Heart right ventricle (tissue), 16 donors: ENCODE results near the gene ATAD1. TPM values are rescaled to one million over a fixed set of nuclear protein-coding genes. Genes with fewer than 3 reads are reported as not detected.

Source experiments
- ATAC-seq, 8 donors: fragments of 200-7000 bp; cut with Tn5 transposase; one replicate each; pipeline ENCODE4 v1.9.1; 2020; ENCODE audit warnings: mild to moderate bottlenecking in 8 of 8, moderate library complexity in 8 of 8, moderate number of reproducible peaks in 1 of 8
- DNase-seq, 2 donors: peaks; one replicate each; pipeline ENCODE4 v3.0.0-alpha.2; 2020
- H3K27ac ChIP-seq, 10 donors: fragments of 200-600 bp; sonication (generic) in 2 of 10; one replicate each; pipeline versions ENCODE4 v1.5.0 to v1.8.0; 2020 to 2022; ENCODE audit warnings: mild to moderate bottlenecking in 3 of 10
- H3K27me3 ChIP-seq, 7 donors: fragments of 200-600 bp; one replicate each; pipeline ENCODE4 v1.8.0; 2021 to 2022; ENCODE audit warnings: mild to moderate bottlenecking in 2 of 7
- H3K36me3 ChIP-seq, 9 donors: fragments of 200-600 bp; sonication (generic) in 1 of 9; one replicate each; pipeline versions ENCODE4 v1.5.0 to v1.8.0; 2020 to 2022; ENCODE audit warnings: mild to moderate bottlenecking in 2 of 9
- H3K4me1 ChIP-seq, 9 donors: fragments of 200-600 bp; sonication (generic) in 1 of 9; one replicate each; pipeline versions ENCODE4 v1.5.0 to v1.8.0; 2020 to 2022; ENCODE audit warnings: mild to moderate bottlenecking in 4 of 9
- H3K4me3 ChIP-seq, 10 donors: fragments of 200-600 bp; sonication (generic) in 2 of 10; one replicate each; pipeline versions ENCODE4 v1.5.0 to v1.8.0; 2020 to 2022; ENCODE audit warnings: mild to moderate bottlenecking in 7 of 10, moderate library complexity in 2 of 10
- H3K9me3 ChIP-seq, 11 donors: fragments of 200-600 bp in 10 of 11; sonication (generic) in 2 of 11; one replicate each; pipeline versions ENCODE4 v1.5.0 to v1.8.0; 2013 to 2022; ENCODE audit warnings: mild to moderate bottlenecking in 2 of 11, control low read depth in 1 of 11, moderate library complexity in 1 of 11
- whole genome bisulfite sequencing, 2 donors: extraction: QIAGEN DNeasy Blood & Tissue Kit; methylation state at CpG; one replicate each; pipeline ENCODE4 v1.1.7; 2013; ENCODE audit warnings: inconsistent platforms in 1 of 2; 5-methylcytosine and 5-hydroxymethylcytosine counted together
- intact Hi-C, 10 donors: fragments of 100-400 bp; cut with DNase I; formaldehyde crosslinking; loops; one replicate each; pipeline versions ENCODE4 v1.11.1 to v1.14.2; 2022
- polyA plus RNA-seq, 2 donors: library from polyadenylated mRNA; stranded (reverse); fragments of 200-250 nt; gene quantifications; one replicate each; pipeline ENCODE4 v1.2.3, GENCODE V29; 2013
- total RNA-seq, 10 donors: library from RNA; stranded (reverse); fragmentation: NEBNext Ultra II Directional in 3 of 10; extraction: Animal tissue kit (Norgen Biotek cat#: 25700) in 3 of 10; gene quantifications; one replicate each; pipeline versions ENCODE4 v1.2.1 to v1.2.4, GENCODE V29; 2021 to 2023
- TF ChIP-seq, protein P1 (sequence below), 9 donors: fragments of 200-600 bp; sonication (generic) in 2 of 9; IDR thresholded peaks; one replicate each; pipeline versions ENCODE4 v1.5.0 to v1.8.0; 2021 to 2022; ENCODE audit warnings: antibody characterized with exemption in 9 of 9, mild to moderate bottlenecking in 5 of 9, moderate library complexity in 1 of 9
- donor health status: Arrhythmogenic right ventricular cardiomyopathy.
- donor health status: ischemic (EF 13 %, LVEDD 7.1; RV severe dilation, severe dysfunction).
- donor health status: healthy with polysubstance abuse.
- donor health status: DM: no; HTN: yes; CAD: no.
- donor health status: DM: no; HTN: no; CAD: no.
- donor health status: ischemic (EF 25% LVEDD 6.9; RV normal size, moderate dysfunction).
- donor health status: ischemic (EF 25% LVEDD 5.7; RV mildly dilated, moderate dysfunction).
- donor health status: healthy.
- donor health status: DM: yes; HTN: yes; CAD: no.
- donor health status: Ischemic cardiomyopathy.
- donor health status: ischemic (EF 35%, LVEDD 5.7; RV mildly dilated, moderate dysfunction).
- donor health status: nonischemic (EF 11% LVEDD 7.7; RV severe dilation, severe dysfunction).
- donor health status: DM: yes; HTN: yes; CAD: no.
- donor health status: PGD.
- donor health status: ischemic (EF 29% LVEDD 5.4; RV normal size, mild dysfunction).
- donor health status: nonischemic (EF 23%, LVEDD 6.1; RV moderate dilation, normal function).

ATAD1 gene
- total and polyA plus RNA-seq, 12 donors = 18.4 to 147 (median 97.8) TPM

DNA sequence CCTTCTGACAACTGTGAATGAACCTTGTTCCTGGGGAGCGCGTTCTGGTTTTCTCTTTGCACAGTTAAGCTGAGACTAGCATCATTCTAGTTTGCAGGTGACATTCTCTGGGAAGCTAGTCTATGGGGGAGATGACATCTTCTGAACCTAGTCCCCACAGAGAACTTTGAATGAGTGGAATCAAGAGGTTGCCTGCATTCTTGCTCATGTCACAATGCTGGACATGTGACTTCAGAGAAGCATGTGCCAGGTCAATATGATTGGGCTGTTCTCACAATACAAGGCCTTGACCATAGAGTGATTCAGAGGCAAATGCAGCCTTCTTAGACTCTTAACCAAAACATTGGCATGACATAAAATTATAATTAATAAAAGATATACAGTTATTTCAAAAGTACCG, 23.2 kb upstream of the ATAD1 start:
- intact Hi-C loops = no loop called here
- Histone ChIP-seq H3K27ac (no peak overlapping the region), H3K4me3 (no peak overlapping the region), H3K36me3 (no peaks in the 10 kb centered on the region), H3K27me3 (no peaks in the 10 kb centered on the region), H3K4me1 (peaks cover 0 to 4% (median 0%) of the 10 kb centered on the region in 9 donors), H3K9me3 (no peaks in the 10 kb centered on the region)
- TF ChIP-seq, protein P1, sequence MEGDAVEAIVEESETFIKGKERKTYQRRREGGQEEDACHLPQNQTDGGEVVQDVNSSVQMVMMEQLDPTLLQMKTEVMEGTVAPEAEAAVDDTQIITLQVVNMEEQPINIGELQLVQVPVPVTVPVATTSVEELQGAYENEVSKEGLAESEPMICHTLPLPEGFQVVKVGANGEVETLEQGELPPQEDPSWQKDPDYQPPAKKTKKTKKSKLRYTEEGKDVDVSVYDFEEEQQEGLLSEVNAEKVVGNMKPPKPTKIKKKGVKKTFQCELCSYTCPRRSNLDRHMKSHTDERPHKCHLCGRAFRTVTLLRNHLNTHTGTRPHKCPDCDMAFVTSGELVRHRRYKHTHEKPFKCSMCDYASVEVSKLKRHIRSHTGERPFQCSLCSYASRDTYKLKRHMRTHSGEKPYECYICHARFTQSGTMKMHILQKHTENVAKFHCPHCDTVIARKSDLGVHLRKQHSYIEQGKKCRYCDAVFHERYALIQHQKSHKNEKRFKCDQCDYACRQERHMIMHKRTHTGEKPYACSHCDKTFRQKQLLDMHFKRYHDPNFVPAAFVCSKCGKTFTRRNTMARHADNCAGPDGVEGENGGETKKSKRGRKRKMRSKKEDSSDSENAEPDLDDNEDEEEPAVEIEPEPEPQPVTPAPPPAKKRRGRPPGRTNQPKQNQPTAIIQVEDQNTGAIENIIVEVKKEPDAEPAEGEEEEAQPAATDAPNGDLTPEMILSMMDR (IDR thresholded peaks at IDR 0.05) = no peak
- ATAC-seq = no peak
- no peak for DNase-seq
- 93 to 96% methylated on average over 3 of the region's 3 CpGs for WGBS, 2 donors

DNA sequence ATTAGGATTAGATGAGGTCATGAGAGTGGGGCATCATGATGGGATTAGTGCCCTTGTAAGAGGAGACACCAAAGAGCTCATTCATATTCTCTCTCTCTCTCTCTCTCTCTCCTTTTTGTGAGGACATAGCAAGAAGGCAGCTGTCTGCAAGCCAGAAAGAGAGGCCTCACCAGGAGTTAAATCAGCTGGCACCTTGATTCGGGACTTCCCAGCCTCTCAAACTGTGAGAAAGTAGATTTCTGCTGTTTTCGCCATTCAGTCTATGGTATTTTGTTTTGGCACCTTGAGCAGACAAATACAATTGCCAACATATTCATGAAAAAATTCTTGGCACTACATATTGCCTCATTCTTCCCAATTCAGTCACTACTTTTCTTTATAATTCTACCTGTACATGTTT, 20.6 kb upstream of the ATAD1 start:
- H3K4me1 ChIP-seq = peaks cover 0 to 4% (median 0%) of the 10 kb centered on the region in 9 donors
- WGBS, 2 donors = 86 to 91% methylated on average over 2 of the region's 2 CpGs
- TF ChIP-seq, protein P1 (IDR thresholded peaks at IDR 0.05) = no peak
- ATAC-seq (no peak), DNase-seq (no peak)
- intact Hi-C loops = no loop called here
- no peak overlapping the region for H3K4me3 ChIP-seq
- H3K27ac ChIP-seq = no peak overlapping the region
- no peaks in the 10 kb centered on the region for H3K9me3 ChIP-seq
- no peaks in the 10 kb centered on the region for H3K36me3 ChIP-seq
- no peaks in the 10 kb centered on the region for H3K27me3 ChIP-seq

DNA sequence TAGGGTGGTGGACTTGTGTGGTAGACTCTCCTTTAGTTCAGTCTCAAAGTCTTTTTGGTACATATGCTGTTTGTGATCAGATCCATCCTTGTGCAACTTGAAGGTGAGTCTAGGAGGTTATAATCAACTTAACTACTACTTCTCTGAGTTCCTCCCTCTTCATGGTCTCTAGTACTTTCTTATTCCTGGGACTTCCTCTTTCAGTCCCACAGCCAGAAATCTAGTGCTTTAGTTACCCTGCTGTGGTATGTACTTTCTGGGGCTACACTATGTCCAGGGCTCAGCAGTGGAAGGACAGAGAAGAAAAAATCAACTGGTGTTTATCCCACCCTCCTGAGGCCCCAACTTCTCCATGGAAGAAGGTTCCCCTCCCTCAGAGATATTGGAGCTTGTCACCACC, 19.4 kb upstream of the ATAD1 start:
- Histone ChIP-seq H3K27ac (no peak overlapping the region), H3K4me3 (no peak overlapping the region), H3K36me3 (no peaks in the 10 kb centered on the region), H3K9me3 (no peaks in the 10 kb centered on the region), H3K4me1 (no peaks in the 10 kb centered on the region), H3K27me3 (no peaks in the 10 kb centered on the region)
- TF ChIP-seq, protein P1 (IDR thresholded peaks at IDR 0.05) = no peak
- DNase-seq (no peak), ATAC-seq (peak in 1 of 8 donors; percentile 20)
- intact Hi-C loops = no loop called here

DNA sequence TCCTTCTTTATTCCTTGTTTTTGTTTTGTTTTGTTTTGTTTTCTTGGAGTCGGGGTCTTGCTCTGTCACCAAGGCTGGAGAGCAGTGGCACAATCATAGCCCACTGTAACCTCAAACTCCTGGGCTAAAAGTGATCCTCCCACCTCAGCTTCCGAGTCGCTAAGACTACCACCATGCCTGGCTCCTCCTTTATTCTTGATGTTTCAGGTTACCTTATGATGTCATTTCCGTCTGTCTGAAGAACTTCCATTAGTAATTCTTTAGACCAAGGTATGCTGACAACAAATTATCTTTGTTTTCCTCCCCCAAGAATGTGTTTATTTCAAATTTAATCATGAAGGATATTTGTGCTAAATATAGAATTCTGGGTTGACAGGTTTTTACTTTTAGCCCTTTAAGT, 18.1 kb upstream of the ATAD1 start:
- no peak for ATAC-seq
- WGBS, 2 donors = 91 to 96% methylated on average over 4 of the region's 4 CpGs
- no peak for DNase-seq
- no peak overlapping the region for H3K4me3 ChIP-seq
- no peak overlapping the region for H3K27ac ChIP-seq
- TF ChIP-seq, protein P1 (IDR thresholded peaks at IDR 0.05) = no peak
- no peaks in the 10 kb centered on the region for H3K4me1 ChIP-seq
- no peaks in the 10 kb centered on the region for H3K27me3 ChIP-seq
- no peaks in the 10 kb centered on the region for H3K36me3 ChIP-seq
- H3K9me3 ChIP-seq = no peaks in the 10 kb centered on the region
- intact Hi-C loops = no loop called here
